ENCODE data around the gene JAGN1.
"Not testable (repeated sequence)": the region's sequence is repeated elsewhere in the genome, so short reads cannot be mapped to it uniquely, and the experiment has no call there.

Gene JAGN1

GRCh38 chr3:9890249-9891071 is at the start of gene JAGN1:
TSS of gene JAGN1 (plus strand) at chr3:9890610. CDS start at chr3:9890723, 113 bp downstream.
- DNase-seq: no peak

DNA sequence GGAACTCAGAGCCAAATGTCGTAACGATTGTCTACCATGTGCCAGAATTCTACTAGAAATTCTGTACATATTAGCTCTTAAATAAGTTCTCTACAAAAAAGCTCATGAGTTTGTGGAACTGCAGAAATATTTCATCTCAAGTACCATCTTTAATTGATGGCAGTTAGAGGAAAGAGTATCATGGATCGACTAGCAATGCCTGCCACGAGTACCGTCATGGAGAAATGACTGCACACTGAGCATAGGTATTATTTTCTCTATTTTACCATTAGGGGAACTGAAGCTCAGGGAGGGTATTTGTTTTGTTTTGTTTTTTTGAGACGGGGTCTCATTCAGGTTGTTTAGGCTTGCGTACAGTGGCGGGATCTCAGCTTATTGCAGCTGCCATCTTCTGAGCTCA is 49.4 kb upstream of the JAGN1 start:
- DNase-seq: no peak

DNA sequence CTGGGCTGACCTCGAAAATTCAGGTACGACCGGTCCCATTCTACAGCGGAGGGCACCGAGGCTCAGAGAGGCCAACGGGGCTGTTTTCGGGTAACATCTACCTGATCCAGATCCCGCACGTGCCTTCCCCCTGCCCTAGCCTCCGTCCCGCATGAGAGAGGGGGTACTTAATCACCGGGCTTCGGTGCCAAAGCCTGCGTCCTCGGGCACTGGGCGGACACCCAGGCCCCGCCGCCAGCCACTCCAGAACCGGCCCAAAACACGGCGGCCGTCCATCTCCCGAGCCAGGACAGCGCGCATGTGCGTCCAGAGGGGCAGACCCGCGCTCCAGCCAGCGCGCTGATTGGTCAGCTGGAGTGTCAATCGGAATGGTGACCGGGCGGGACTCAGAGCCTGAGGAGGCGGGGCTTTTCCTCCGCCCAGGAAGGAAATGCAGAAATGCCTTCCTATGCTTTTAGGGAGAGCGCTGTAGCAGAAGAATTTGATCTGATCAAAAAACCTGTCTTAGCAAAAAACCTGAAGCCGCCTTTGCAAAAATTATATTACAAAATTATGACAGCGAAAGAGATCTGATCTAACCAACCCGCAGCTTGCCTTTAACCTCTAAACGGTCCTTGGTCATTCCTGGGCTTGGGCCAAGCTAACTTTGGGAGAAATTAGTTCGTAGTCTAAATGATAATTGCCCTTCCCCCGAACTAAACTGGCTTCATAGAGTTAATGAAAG is 46.5 kb upstream of the JAGN1 start, which contains the start of gene RPUSD3:
RPUSD3 (minus strand) TSS at position 294 of the 724 bp plus-strand sequence; CDS start at position 276, 18 bp downstream.
- DNase-seq: no peak

- no peak for DNase-seq
These were observed 44.2 kb upstream of the JAGN1 start for GRCh38 chr3:9846231-9846630.

GRCh38 chr3:9846931-9847488 is 43.4 kb upstream of the JAGN1 start:
- no peak for DNase-seq

DNA sequence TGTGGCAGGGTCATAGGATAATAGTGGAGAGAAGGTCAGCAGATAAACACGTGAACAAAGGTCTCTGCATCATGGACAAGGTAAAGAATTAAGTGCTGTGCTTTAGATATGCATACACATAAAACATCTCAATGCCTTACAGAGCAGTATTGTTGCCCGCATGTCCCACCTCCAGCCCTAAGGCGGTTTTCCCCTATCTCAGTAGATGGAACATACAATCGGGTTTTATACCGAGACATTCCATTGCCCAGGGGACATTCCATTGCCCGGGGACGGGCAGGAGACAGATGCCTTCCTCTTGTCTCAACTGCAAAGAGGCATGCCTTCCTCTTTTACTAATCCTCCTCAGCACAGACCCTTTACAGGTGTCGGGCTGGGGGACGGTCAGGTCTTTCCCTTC is 42.5 kb upstream of the JAGN1 start:
- DNase-seq: not testable (repeated sequence)

DNA sequence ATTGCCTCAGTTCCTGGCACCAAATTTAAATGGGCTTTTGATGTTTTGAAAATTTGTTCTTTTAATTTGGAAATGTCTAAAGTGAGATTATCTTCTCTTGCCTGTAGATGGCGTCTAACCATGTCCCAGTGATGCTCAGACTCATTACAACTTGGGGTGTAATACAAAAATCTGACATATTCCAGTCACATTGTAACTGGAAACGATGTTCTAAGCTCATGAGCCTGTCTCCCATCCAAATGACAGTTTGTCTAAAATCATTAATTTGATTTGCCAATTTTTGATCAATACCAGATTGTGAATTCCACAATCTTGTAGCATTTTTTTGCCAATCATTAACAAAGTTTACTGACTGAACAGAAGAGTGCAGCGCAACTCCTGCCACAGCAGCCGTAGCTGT is 41.5 kb upstream of the JAGN1 start:
- not testable (repeated sequence) for DNase-seq

DNA sequence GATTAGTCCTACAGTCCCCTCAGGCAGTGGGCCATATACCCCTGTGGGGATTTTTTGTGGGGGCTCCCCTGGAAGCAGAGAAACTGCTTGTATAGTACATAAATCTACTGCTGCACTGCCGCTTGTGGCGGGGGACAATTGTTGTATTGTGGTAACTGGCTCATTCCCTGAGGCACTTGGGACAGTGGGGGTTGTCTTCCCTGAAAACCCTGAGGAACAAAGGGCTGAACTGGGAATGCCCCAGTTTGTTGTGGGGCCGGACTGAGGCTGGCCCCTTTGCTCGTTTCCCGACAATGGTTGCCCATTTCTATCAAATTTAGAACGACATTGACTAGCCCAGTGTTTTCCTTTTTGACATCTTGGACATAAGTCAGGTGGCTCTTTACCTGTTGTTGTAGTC is 39.0 kb upstream of the JAGN1 start:
- DNase-seq: not testable (repeated sequence)

GRCh38 chr3:9851926-9852325 is 38.5 kb upstream of the JAGN1 start:
- DNase-seq: not testable (repeated sequence)

DNA sequence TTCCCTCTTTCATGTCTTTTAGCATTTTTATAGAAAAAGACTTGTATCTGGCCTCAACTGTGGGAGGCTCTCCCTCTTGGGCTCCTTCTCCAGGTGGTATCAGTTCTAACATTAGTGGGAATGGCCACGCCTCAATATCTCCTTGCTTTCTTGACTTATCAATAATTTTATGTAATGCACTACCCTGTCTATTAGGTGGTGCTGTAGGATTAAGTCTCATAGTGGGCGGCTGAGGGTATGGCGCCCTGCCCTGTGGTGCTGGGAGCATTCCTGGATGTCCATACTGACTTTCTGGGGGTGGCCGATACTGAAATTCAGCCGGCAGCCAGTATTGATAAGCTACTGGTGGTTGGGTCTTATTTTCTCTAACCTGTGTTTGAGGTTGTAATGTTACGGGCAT is 37.9 kb upstream of the JAGN1 start:
- no peak for DNase-seq

GRCh38 chr3:9854291-9854940 is 36.0 kb upstream of the JAGN1 start:
- not testable (repeated sequence) for DNase-seq

GRCh38 chr3:9855594-9855993 is 34.8 kb upstream of the JAGN1 start:
- DNase-seq: no peak

DNA sequence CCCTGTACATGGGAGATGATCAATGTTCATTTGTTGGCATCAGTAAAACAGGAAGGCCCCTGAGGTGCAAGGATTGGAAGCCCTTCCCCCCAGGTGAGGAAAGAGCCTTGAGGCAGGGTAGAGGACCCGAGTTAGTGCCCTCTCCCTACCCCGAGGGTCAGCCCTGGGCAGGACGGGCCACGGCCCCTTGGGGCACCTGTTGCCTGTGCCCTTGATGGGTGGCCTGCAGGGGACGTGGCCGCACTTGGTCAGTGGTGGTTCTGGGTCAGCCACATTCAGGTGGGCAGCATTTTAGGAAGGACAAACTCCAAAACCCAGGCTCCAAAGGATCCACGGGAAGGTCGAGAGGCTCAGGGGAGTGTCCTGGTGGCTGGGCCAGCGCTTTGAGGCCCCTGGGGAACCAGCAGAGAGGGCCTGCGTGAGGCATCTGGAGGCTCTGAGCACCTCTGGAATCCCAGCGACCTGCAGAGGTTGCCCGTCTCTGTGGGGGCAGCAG is 30.8 kb upstream of the JAGN1 start:
- DNase-seq: no peak

DNA sequence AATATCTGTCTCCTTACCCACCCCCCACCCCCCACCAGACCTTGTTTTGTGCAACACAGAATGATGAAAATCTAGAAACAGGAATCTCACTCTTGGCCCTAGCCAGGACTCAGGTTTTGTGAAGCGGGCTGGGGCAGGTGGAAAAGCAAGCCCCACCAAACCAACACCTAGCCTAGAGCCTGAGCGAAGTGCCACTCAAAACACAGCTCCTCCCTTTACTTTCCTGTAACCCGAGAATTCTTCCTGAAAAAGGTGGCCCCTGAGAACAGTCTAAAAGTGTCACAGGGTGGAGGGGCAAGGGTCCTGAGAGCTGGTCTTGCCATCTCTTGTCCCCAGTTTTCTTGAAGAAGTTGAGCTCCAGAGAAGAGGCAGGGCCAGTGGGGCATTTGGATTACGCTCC is 29.2 kb upstream of the JAGN1 start:
- no peak for DNase-seq

GRCh38 chr3:9861626-9862130 is 28.7 kb upstream of the JAGN1 start:
- DNase-seq: no peak

DNA sequence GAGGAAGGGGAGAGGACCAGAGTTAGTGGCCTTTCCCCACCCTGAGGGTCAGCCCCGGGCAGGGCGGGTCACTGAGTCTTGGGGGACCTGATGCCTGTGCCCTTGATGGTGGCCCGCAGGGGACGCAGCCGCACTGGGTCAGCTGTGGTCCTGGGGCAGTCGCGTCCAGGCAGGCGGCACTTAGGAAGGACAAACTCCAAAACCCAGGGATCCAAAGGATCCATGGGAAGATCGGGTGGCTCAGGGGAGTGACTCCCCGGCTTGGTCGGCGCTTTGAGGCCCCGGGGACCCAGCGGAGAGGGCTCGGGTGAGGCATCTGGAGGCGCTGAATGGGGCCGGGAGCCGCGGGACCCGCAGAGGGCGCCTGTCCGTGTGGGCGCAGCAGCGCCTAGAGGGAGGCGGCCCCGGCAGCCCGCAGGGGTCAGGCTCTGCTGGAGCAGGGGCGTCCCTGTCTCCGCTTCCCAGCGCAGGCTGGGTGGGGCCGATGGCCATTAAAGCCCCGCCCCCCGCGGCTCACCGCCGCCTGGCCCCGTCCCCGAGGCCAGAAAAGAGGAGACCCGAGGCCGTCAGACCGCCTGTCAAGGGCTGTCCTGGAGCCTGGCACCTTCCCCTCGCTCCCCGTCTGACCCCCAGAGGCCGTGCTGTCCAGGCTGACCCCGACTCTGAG is 27.9 kb upstream of the JAGN1 start:
- DNase-seq: no peak

DNA sequence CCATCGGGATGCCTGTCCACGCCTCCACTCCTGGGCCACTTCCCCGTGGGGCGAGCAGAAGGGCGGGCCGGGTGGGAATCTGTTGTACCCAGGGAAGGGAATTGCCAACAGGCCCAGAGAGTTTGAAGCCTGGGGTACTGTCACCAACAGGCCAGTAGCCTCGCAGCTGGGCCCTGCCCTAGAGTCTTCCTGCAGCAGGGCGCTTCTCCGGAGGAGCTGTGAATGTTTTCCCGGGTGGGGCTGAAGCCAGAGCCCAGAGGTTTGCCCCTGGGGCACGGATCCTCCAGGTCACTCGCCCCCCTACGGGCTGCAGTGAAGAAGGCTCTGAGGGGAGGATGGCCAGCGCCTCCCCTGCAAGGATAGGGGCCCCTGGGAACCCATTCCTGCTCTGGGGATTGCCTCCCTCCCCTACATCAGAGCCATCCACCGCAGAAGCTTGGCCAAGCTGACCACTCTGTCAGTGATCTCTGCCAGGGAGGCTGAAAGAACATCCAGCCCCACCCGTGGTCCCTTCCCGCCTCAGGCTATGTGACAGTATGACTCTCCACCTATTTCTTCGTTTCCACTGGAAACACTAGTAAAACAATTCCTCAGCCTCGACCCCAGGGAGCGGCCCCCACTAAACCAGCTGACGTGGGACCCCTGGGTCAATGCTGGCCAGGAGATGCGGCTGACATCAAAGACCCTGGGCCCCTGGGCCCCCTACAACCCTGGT is 27.2 kb upstream of the JAGN1 start:
- no peak for DNase-seq

GRCh38 chr3:9864200-9864927 is 26.0 kb upstream of the JAGN1 start:
- DNase-seq: no peak

DNA sequence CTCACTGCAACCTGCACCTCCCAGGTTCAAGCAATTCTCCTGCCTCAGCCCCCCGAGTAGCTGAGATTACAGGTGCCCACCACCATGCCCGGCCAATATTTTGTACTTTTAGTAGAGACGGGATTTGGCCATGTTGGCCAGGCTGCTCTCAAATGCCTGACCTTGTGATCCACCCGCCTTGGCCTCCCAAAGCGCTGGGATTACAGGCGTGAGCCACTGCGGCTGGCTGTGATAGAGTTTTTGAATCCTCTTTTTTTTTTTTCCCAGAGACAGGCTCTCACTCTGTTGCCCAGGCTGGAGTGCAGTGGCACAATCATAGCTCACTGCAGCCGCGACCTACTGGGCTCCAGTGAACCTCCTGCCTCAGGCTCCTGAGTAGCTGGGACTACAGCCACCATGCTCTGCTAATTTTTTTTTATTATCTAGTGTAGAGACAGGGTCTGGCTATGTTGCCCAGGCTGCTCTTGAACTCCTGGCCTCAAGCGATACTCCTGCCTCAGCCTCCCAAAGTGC is 25.2 kb upstream of the JAGN1 start:
- not testable (repeated sequence) for DNase-seq

DNA sequence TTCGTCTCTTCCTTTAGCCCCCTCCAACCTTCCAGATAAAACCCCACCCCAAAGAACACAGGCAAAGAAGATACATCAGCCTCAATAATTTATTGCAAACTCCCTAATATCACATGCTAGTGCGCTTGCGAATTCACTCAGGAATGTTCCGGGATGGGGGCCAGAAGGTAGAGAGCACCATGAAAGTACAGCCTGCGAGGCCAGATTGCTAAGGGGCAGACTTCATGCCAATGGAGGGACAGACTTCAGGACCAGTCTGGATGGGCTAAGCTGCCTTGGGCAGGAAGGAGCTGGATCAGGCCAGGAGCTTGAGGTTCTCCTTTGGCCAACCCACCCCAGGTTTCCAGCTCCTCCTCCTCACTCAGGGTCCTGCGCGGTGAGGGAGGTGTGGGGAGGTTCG is 23.8 kb upstream of the JAGN1 start:
- DNase-seq: no peak

DNA sequence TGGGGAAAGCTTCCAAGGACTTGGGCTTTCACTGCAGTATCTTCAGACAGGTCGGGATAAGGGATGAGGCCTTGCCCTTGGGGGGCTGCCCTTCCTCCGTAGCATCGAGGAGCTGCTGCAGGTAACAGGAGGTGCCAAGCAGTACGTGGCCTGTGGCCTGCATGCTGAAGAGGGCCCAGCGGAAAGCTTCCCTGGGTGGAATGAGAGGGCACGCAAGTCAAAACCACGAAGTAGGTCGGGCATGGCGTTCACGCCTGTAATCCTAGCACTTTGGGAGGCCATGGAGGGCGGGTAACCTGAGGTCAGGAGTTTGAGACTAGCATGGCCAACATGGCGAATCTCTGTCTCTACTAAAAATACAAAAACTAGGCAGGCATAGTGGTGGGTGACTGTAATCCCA is 23.3 kb upstream of the JAGN1 start:
- no peak for DNase-seq

Measured in NCI-H187 treated with DMSO at 0.1 percent for 48 hours (cell line).